Measurements from ENCODE around the gene TRPV5.
A peak's percentile ranks its signal among the peaks of the same experiment; 100 is the strongest.

Gene TRPV5

DNA sequence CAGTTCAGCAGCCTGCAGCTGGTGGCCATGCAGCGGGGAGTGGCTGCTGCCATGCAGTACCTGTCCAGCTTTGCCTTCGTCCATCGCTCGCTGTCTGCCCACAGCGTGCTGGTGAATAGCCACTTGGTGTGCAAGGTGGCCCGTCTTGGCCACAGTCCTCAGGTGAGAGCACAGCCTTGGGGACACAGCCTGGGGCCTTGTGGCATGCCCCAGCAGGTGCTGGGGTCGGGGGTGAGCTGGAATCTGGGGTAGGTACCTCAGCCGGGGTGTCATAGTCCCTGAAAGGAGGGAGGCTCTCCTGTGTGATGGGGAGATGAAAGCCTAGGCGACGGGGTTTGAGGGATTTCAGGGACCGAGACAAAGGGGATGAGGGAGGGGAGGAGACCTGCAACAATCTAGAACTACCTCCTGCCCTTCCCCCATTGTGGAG, 64.5 kb downstream of the TRPV5 start:
- Histone ChIP-seq H3K4me3 (ENCODE audit: low read length) (no peak overlapping the region), H3K27me3 (ENCODE audit: control insufficient read depth, low read length) (no peaks in the 10 kb centered on the region), H3F3A (ENCODE audit: control insufficient read depth, insufficient read depth) (no peaks in the 10 kb centered on the region), H3K9me2 (replicated peaks; ENCODE audit: control insufficient read depth, low read length) (no peaks in the 10 kb centered on the region), H3K27ac (ENCODE audit: low read depth, low read length) (no peak overlapping the region), H3K36me3 (ENCODE audit: control insufficient read depth, low read length) (no peaks in the 10 kb centered on the region), H4K20me1 (ENCODE audit: control insufficient read depth, insufficient read depth, low read depth, low read length) (no peaks in the 10 kb centered on the region), H3K4me2 (ENCODE audit: low read length) (no peak overlapping the region), H3K79me2 (ENCODE audit: control insufficient read depth, low read length) (no peaks in the 10 kb centered on the region), H3K4me1 (ENCODE audit: control insufficient read depth, low read length) (no peaks in the 10 kb centered on the region), H3K9me3 (ENCODE audit: control insufficient read depth, insufficient read depth, low read length) (no peaks in the 10 kb centered on the region)
- TF ChIP-seq, protein P1, sequence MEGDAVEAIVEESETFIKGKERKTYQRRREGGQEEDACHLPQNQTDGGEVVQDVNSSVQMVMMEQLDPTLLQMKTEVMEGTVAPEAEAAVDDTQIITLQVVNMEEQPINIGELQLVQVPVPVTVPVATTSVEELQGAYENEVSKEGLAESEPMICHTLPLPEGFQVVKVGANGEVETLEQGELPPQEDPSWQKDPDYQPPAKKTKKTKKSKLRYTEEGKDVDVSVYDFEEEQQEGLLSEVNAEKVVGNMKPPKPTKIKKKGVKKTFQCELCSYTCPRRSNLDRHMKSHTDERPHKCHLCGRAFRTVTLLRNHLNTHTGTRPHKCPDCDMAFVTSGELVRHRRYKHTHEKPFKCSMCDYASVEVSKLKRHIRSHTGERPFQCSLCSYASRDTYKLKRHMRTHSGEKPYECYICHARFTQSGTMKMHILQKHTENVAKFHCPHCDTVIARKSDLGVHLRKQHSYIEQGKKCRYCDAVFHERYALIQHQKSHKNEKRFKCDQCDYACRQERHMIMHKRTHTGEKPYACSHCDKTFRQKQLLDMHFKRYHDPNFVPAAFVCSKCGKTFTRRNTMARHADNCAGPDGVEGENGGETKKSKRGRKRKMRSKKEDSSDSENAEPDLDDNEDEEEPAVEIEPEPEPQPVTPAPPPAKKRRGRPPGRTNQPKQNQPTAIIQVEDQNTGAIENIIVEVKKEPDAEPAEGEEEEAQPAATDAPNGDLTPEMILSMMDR (IDR thresholded peaks at IDR 0.05; ENCODE audit: low read depth, low read length, poor library complexity, severe bottlenecking), result no peak
- TF ChIP-seq EZH2phosphoT487 (IDR thresholded peaks at IDR 0.05; ENCODE audit: borderline replicate concordance, low read length), result no peak

DNA sequence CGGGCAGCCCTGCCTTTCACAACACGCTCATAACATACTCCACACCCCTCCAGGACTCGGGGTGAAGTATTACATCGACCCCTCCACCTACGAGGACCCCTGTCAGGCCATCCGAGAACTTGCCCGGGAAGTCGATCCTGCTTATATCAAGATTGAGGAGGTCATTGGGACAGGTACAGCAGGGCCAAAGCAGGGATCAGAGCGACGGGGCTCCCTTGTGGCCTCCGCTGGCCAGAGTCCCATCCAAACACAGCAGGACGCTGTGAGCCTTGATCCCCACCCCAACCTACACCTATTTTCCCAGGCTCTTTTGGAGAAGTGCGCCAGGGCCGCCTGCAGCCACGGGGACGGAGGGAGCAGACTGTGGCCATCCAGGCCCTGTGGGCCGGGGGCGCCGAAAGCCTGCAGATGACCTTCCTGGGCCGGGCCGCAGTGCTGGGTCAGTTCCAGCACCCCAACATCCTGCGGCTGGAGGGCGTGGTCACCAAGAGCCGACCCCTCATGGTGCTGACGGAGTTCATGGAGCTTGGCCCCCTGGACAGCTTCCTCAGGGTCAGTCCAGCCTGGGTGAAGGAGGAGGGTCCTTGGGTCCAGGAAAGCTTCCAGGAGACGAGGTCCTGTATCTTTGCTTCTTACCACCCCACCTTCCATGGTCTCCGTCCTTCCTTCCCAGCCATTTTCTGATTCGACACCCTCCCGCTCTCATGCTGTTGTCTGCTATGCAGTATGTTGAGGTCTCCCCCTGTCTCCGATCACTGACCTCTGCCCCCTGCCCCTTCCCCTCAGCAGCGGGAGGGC, 65.2 kb downstream of the TRPV5 start:
- Histone ChIP-seq H3K36me3 (ENCODE audit: control insufficient read depth, low read length) (no peaks in the 10 kb centered on the region), H4K20me1 (ENCODE audit: control insufficient read depth, insufficient read depth, low read depth, low read length) (no peaks in the 10 kb centered on the region), H3K9me2 (replicated peaks; ENCODE audit: control insufficient read depth, low read length) (no peaks in the 10 kb centered on the region), H3F3A (ENCODE audit: control insufficient read depth, insufficient read depth) (no peaks in the 10 kb centered on the region), H3K27me3 (ENCODE audit: control insufficient read depth, low read length) (no peaks in the 10 kb centered on the region), H3K9me3 (ENCODE audit: control insufficient read depth, insufficient read depth, low read length) (no peaks in the 10 kb centered on the region), H3K4me1 (ENCODE audit: control insufficient read depth, low read length) (no peaks in the 10 kb centered on the region), H3K79me2 (ENCODE audit: control insufficient read depth, low read length) (no peaks in the 10 kb centered on the region), H3K4me2 (ENCODE audit: low read length) (no peak overlapping the region), H3K27ac (ENCODE audit: low read depth, low read length) (no peak overlapping the region), H3K4me3 (ENCODE audit: low read length) (no peak overlapping the region)
- TF ChIP-seq, protein P1 (IDR thresholded peaks at IDR 0.05; ENCODE audit: low read depth, low read length, poor library complexity, severe bottlenecking), result peak; percentile 24
- TF ChIP-seq EZH2phosphoT487 (IDR thresholded peaks at IDR 0.05; ENCODE audit: borderline replicate concordance, low read length), result no peak

DNA sequence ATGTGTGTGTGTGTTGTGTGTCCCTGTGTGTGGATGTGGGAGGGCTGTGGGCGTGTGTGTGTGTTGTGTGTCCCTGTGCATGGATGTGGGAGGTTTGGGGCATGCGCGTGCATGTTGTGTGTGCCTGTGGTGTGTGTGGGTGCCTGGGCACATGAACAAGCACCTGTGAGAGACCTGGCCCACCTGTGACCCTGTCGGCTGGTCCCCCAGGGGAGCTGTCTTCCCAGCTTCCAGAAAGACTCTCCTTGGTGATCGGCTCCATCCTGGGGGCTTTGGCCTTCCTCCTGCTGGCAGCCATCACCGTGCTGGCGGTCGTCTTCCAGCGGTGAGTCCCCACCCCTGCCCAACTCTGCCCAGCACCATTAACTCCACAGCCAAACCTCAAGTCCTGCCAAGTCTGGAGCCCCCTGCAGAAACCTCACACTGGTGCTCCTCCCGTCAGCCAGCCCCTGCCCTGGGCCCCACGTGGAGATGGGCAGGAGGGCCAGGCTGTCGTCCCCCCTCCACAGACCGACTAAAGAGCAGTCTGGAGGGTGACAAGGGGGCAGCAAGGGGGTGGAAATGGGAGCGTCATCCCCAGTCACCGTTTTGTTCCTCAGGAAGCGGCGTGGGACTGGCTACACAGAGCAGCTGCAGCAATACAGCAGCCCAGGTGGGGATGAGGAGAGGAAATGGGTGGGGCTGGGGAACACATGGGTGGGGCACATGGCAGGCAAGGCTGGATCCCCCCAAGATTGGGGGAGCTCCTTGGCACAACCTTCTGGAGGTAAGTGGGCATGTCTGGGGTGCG, 66.0 kb downstream of the TRPV5 start:
- H3K36me3 ChIP-seq (ENCODE audit: control insufficient read depth, low read length), result no peaks in the 10 kb centered on the region
- no peak overlapping the region for H3K4me2 ChIP-seq (ENCODE audit: low read length)
- H3K4me3 ChIP-seq (ENCODE audit: low read length), result no peak overlapping the region
- peaks cover 2% of the 10 kb centered on the region for H3K4me1 ChIP-seq (ENCODE audit: control insufficient read depth, low read length)
- TF ChIP-seq EZH2phosphoT487 (IDR thresholded peaks at IDR 0.05; ENCODE audit: borderline replicate concordance, low read length), result no peak
- TF ChIP-seq, protein P1 (IDR thresholded peaks at IDR 0.05; ENCODE audit: low read depth, low read length, poor library complexity, severe bottlenecking), result no peak
- no peaks in the 10 kb centered on the region for H3F3A ChIP-seq (ENCODE audit: control insufficient read depth, insufficient read depth)
- no peaks in the 10 kb centered on the region for H4K20me1 ChIP-seq (ENCODE audit: control insufficient read depth, insufficient read depth, low read depth, low read length)
- no peak overlapping the region for H3K27ac ChIP-seq (ENCODE audit: low read depth, low read length)
- no peaks in the 10 kb centered on the region for H3K9me3 ChIP-seq (ENCODE audit: control insufficient read depth, insufficient read depth, low read length)
- H3K79me2 ChIP-seq (ENCODE audit: control insufficient read depth, low read length), result no peaks in the 10 kb centered on the region
- no peaks in the 10 kb centered on the region for H3K9me2 ChIP-seq (replicated peaks; ENCODE audit: control insufficient read depth, low read length)
- no peaks in the 10 kb centered on the region for H3K27me3 ChIP-seq (ENCODE audit: control insufficient read depth, low read length)
